ENCODE results near the gene SLC22A2. TPM values are rescaled to one million over a fixed set of nuclear protein-coding genes. Genes with fewer than 3 reads are reported as not detected.

SLC22A2 gene
- total RNA-seq, 2 donors from 2014 or later, result not detected

GRCh38 chr6:160284575-160284974 lies 26.0 kb upstream of the SLC22A2 start:
- Histone ChIP-seq H3K27me3 (no peaks in the 10 kb centered on the region), H3K4me1 (no peaks in the 10 kb centered on the region), H3K27ac (no peak overlapping the region), H3K4me3 (no peak overlapping the region), H3K9me3 (no peaks in the 10 kb centered on the region), H3K36me3 (no peaks in the 10 kb centered on the region)
- DNase-seq (ENCODE audit: low spot score), result no peak
- no peak for TF ChIP-seq CTCF (IDR thresholded peaks at IDR 0.05)

GRCh38 chr6:160282444-160282843 lies 23.8 kb upstream of the SLC22A2 start:
- Histone ChIP-seq H3K4me3 (no peak overlapping the region), H3K9me3 (no peaks in the 10 kb centered on the region), H3K27me3 (no peaks in the 10 kb centered on the region), H3K4me1 (no peaks in the 10 kb centered on the region), H3K36me3 (no peaks in the 10 kb centered on the region), H3K27ac (no peak overlapping the region)
- no peak for DNase-seq (ENCODE audit: low spot score)
- no peak for TF ChIP-seq CTCF (IDR thresholded peaks at IDR 0.05)

GRCh38 chr6:160279850-160280249 lies 21.2 kb upstream of the SLC22A2 start:
- no peaks in the 10 kb centered on the region for H3K4me1 ChIP-seq
- H3K27me3 ChIP-seq, result no peaks in the 10 kb centered on the region
- no peak for DNase-seq (ENCODE audit: low spot score)
- no peaks in the 10 kb centered on the region for H3K9me3 ChIP-seq
- no peaks in the 10 kb centered on the region for H3K36me3 ChIP-seq
- TF ChIP-seq CTCF (IDR thresholded peaks at IDR 0.05), result no peak
- H3K27ac ChIP-seq, result no peak overlapping the region
- no peak overlapping the region for H3K4me3 ChIP-seq

- Histone ChIP-seq H3K27ac (no peak overlapping the region), H3K4me3 (no peak overlapping the region), H3K9me3 (no peaks in the 10 kb centered on the region), H3K27me3 (no peaks in the 10 kb centered on the region), H3K4me1 (no peaks in the 10 kb centered on the region), H3K36me3 (no peaks in the 10 kb centered on the region)
- TF ChIP-seq CTCF (IDR thresholded peaks at IDR 0.05), result no peak
- no peak for DNase-seq (ENCODE audit: low spot score)
Observed at GRCh38 chr6:160278786-160279310, 20.2 kb upstream of the SLC22A2 start.

GRCh38 chr6:160278311-160278710 lies 19.7 kb upstream of the SLC22A2 start:
- Histone ChIP-seq H3K36me3 (no peaks in the 10 kb centered on the region), H3K4me1 (no peaks in the 10 kb centered on the region), H3K9me3 (no peaks in the 10 kb centered on the region), H3K4me3 (no peak overlapping the region), H3K27me3 (no peaks in the 10 kb centered on the region), H3K27ac (no peak overlapping the region)
- no peak for TF ChIP-seq CTCF (IDR thresholded peaks at IDR 0.05)
- no peak for DNase-seq (ENCODE audit: low spot score)

GRCh38 chr6:160277546-160277945 lies 18.9 kb upstream of the SLC22A2 start:
- H3K27me3 ChIP-seq, result no peaks in the 10 kb centered on the region
- H3K36me3 ChIP-seq, result no peaks in the 10 kb centered on the region
- H3K9me3 ChIP-seq, result no peaks in the 10 kb centered on the region
- TF ChIP-seq CTCF (IDR thresholded peaks at IDR 0.05), result no peak
- H3K4me1 ChIP-seq, result no peaks in the 10 kb centered on the region
- H3K27ac ChIP-seq, result no peak overlapping the region
- no peak overlapping the region for H3K4me3 ChIP-seq
- DNase-seq (ENCODE audit: low spot score), result no peak

Data from right atrium auricular region (tissue), 2 donors.